Tibial nerve (tissue), 4 donors: Measurements from ENCODE around the gene BAIAP2. TPM values are rescaled to one million over a fixed set of nuclear protein-coding genes. Genes with fewer than 3 reads are reported as not detected.

Experiments used
- DNase-seq, 2 donors: peaks; one replicate each; pipeline ENCODE4 v3.0.0-alpha.2; 2019; ENCODE audit warnings: low spot score in 2 of 2
- H3K27ac ChIP-seq, 4 donors: fragments of 200-600 bp; sonication (generic) in 3 of 4; one replicate each; pipeline ENCODE4 v1.5.1; 2017 to 2019; ENCODE audit warnings: mild to moderate bottlenecking in 1 of 4
- H3K27me3 ChIP-seq, 2 donors: fragments of 200-600 bp; sonication (generic) in 1 of 2; one replicate each; pipeline versions ENCODE4 v1.5.1 to v1.6.0; 2017 to 2019
- H3K36me3 ChIP-seq, 3 donors: fragments of 200-600 bp; sonication (generic); one replicate each; pipeline ENCODE4 v1.5.1; 2018 to 2019
- H3K4me1 ChIP-seq, 4 donors: fragments of 200-600 bp; sonication (generic) in 3 of 4; one replicate each; pipeline ENCODE4 v1.5.1; 2017 to 2019
- H3K4me3 ChIP-seq, 4 donors: fragments of 200-600 bp; sonication (generic) in 3 of 4; one replicate each; pipeline ENCODE4 v1.5.1; 2017 to 2019; ENCODE audit warnings: mild to moderate bottlenecking in 1 of 4, moderate library complexity in 1 of 4
- H3K9me3 ChIP-seq, 4 donors: fragments of 200-600 bp; sonication (generic) in 3 of 4; one replicate each; pipeline ENCODE4 v1.5.1; 2017 to 2019
- EP300 ChIP-seq, 2 donors: sonication (generic); formaldehyde crosslinking; IDR thresholded peaks; one replicate each; pipeline ENCODE4 v1.6.1; 2017; ENCODE audit warnings: antibody characterized with exemption in 2 of 2, mild to moderate bottlenecking in 1 of 2
- POLR2A ChIP-seq, 2 donors: fragments of 450-650 bp; IDR thresholded peaks; one replicate each; pipeline ENCODE4 v1.6.1; 2017; ENCODE audit warnings: antibody characterized with exemption in 2 of 2, mild to moderate bottlenecking in 2 of 2, moderate library complexity in 2 of 2
- WGBS, 2 donors: methylation state at CpG; one replicate each; pipeline ENCODE4 v1.1.5; 2018; 5-methylcytosine and 5-hydroxymethylcytosine counted together
- total RNA-seq, 4 donors: library from RNA; depleted of rRNA; stranded (reverse); fragments of >200 nt; gene quantifications; one replicate each; pipeline ENCODE4 v1.1.0, GENCODE V29; 2016
- TF ChIP-seq, protein P1 (sequence below), 5 experiments: fragments of 200-600 bp in 3 of 5; fragments of 450-650 bp in 2 of 5; sonication (generic) in 3 of 5; IDR thresholded peaks; one replicate each; pipeline ENCODE4 v1.5.1; 2016 to 2019; ENCODE audit warnings: antibody characterized with exemption in 5 of 5, mild to moderate bottlenecking in 3 of 5, moderate library complexity in 2 of 5

Gene BAIAP2
- total RNA-seq, 4 donors from 2014 or later: 49.5 to 81.2 (median 66.9) TPM

DNA sequence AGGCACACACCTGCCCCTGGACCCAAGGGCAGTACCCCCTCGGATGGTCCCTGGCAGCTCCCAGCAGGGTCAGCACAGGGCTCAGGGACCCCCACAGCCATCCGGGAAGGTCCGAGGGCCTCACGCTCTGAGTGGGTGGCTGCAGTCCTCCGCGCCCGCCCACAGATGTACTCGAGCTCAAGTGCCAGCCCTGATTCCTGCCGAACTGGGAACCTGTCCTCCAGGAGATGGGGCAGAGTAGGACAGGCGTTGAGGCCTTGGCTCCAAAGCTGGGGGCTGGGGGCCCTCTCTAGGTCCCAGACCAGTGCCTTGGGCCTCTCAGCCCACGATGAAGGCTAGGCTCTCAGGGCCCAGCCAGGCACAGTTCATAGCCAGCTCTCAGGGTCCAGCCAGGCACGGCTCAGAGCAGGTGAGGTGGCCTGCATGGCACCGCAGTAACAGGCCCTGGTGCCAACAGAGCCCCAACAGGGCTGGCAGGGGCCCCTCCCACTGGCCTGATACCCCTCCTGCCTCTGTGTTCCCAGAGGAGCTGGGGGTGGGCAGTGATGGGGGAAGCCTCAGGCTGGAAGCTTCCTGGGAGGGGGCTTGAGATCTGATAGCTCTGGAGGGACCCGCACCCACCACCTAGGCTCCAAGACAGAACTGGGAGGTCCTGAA, 94.9 kb downstream of the BAIAP2 start:
- H3K27me3 ChIP-seq: no peaks in the 10 kb centered on the region
- H3K4me3 ChIP-seq: peak overlapping the region; percentile 13 to 65 (median 36)
- no peaks in the 10 kb centered on the region for H3K9me3 ChIP-seq
- no peak for DNase-seq
- peaks cover 0 to 28% (median 0%) of the 10 kb centered on the region in 3 donors for H3K36me3 ChIP-seq
- H3K27ac ChIP-seq: peak overlapping the region; percentile 19 to 95 (median 85)
- 57 to 80% methylated on average over 2 to 7 of the region's 14 CpGs for WGBS, 2 donors
- H3K4me1 ChIP-seq: peaks cover 0 to 40% (median 11%) of the 10 kb centered on the region in 4 donors
- TF ChIP-seq, protein P1, sequence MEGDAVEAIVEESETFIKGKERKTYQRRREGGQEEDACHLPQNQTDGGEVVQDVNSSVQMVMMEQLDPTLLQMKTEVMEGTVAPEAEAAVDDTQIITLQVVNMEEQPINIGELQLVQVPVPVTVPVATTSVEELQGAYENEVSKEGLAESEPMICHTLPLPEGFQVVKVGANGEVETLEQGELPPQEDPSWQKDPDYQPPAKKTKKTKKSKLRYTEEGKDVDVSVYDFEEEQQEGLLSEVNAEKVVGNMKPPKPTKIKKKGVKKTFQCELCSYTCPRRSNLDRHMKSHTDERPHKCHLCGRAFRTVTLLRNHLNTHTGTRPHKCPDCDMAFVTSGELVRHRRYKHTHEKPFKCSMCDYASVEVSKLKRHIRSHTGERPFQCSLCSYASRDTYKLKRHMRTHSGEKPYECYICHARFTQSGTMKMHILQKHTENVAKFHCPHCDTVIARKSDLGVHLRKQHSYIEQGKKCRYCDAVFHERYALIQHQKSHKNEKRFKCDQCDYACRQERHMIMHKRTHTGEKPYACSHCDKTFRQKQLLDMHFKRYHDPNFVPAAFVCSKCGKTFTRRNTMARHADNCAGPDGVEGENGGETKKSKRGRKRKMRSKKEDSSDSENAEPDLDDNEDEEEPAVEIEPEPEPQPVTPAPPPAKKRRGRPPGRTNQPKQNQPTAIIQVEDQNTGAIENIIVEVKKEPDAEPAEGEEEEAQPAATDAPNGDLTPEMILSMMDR (IDR thresholded peaks at IDR 0.05): no peak
- TF ChIP-seq EP300 (IDR thresholded peaks at IDR 0.05) (no peak), POLR2A (IDR thresholded peaks at IDR 0.05) (no peak)

GRCh38 chr17:81130385-81131361, 95.7 kb downstream of the BAIAP2 start:
- peak overlapping the region; percentile 77 to 95 (median 87) for H3K27ac ChIP-seq
- no peaks in the 10 kb centered on the region for H3K27me3 ChIP-seq
- peak overlapping the region; percentile 35 to 65 (median 44) for H3K4me3 ChIP-seq
- TF ChIP-seq POLR2A (IDR thresholded peaks at IDR 0.05) (no peak), EP300 (IDR thresholded peaks at IDR 0.05) (peak in 1 of 2 donors; percentile 76)
- H3K4me1 ChIP-seq: peaks cover 0 to 44% (median 11%) of the 10 kb centered on the region in 4 donors
- peaks cover 0 to 28% (median 0%) of the 10 kb centered on the region in 3 donors for H3K36me3 ChIP-seq
- H3K9me3 ChIP-seq: no peaks in the 10 kb centered on the region
- WGBS, 2 donors: 44 to 51% methylated on average over 15 to 33 of the region's 41 CpGs
- no peak for DNase-seq

- H3K27ac ChIP-seq: peak overlapping the region; percentile 77 to 95 (median 87)
- TF ChIP-seq, protein P1 (IDR thresholded peaks at IDR 0.05): no peak
- TF ChIP-seq POLR2A (IDR thresholded peaks at IDR 0.05) (no peak), EP300 (IDR thresholded peaks at IDR 0.05) (no peak)
Measured at GRCh38 chr17:81131486-81132196, 96.7 kb downstream of the BAIAP2 start.

GRCh38 chr17:81132197-81132540, 97.2 kb downstream of the BAIAP2 start:
- H3K27me3 ChIP-seq: no peaks in the 10 kb centered on the region
- no peaks in the 10 kb centered on the region for H3K9me3 ChIP-seq
- peak overlapping the region; percentile 77 to 95 (median 87) for H3K27ac ChIP-seq
- TF ChIP-seq POLR2A (IDR thresholded peaks at IDR 0.05) (no peak), EP300 (IDR thresholded peaks at IDR 0.05) (no peak)
- TF ChIP-seq, protein P1 (IDR thresholded peaks at IDR 0.05): no peak
- no peak for DNase-seq
- peaks cover 0 to 54% (median 11%) of the 10 kb centered on the region in 4 donors for H3K4me1 ChIP-seq
- H3K4me3 ChIP-seq: peak overlapping the region; percentile 35 to 65 (median 44)
- peaks cover 0 to 15% (median 0%) of the 10 kb centered on the region in 3 donors for H3K36me3 ChIP-seq
- no CpG with 5 or more reads among the region's 11 CpGs for WGBS, 2 donors

More at GRCh38 chr17:81131486-81132196, 96.7 kb downstream of the BAIAP2 start:
- DNase-seq: no peak
- Histone ChIP-seq H3K4me1 (peaks cover 0 to 53% (median 11%) of the 10 kb centered on the region in 4 donors), H3K27me3 (no peaks in the 10 kb centered on the region), H3K9me3 (no peaks in the 10 kb centered on the region), H3K36me3 (peaks cover 0 to 20% (median 0%) of the 10 kb centered on the region in 3 donors), H3K4me3 (peak overlapping the region; percentile 35 to 65 (median 44))
- 43 to 67% methylated on average over 11 to 14 of the region's 14 CpGs for WGBS, 2 donors
